Adipose tissue (tissue), 3 donors: ENCODE data around the gene AKAP6. TPM values are rescaled to one million over a fixed set of nuclear protein-coding genes. Genes with fewer than 3 reads are reported as not detected.

ENCODE experiments used
- H3K27ac ChIP-seq: one replicate; pipeline ENCODE4 v1.5.1; 2013; ENCODE audit warnings: low read depth, low read length
- WGBS, 3 donors: extraction: QIAGEN DNeasy Blood & Tissue Kit; methylation state at CpG; one replicate each; pipeline ENCODE4 v1.1.7; 2013; 5-methylcytosine and 5-hydroxymethylcytosine counted together
- polyA plus RNA-seq, 3 donors: library from polyadenylated mRNA; stranded (reverse); fragments of 200-250 nt; gene quantifications; one replicate each; pipeline ENCODE4 v1.2.3, GENCODE V29; 2013
- donor health status: healthy with polysubstance abuse.
- donor health status: Bipolar disorder and iron deficiency.
- donor health status: healthy.

AKAP6 gene
- polyA plus RNA-seq, 3 donors: 0.27 to 1.9 (median 0.29) TPM

- 83 to 89% (median 87%) methylated on average over 4 of the region's 4 CpGs for WGBS, 3 donors
- no peak overlapping the region for H3K27ac ChIP-seq
Observed at GRCh38 chr14:32330351-32331111, 1.4 kb downstream of the AKAP6 start.

- 84 to 91% (median 87%) methylated on average over 5 of the region's 5 CpGs for WGBS, 3 donors
- no peak overlapping the region for H3K27ac ChIP-seq
Observed at GRCh38 chr14:32331206-32331605, 2.1 kb downstream of the AKAP6 start.

DNA sequence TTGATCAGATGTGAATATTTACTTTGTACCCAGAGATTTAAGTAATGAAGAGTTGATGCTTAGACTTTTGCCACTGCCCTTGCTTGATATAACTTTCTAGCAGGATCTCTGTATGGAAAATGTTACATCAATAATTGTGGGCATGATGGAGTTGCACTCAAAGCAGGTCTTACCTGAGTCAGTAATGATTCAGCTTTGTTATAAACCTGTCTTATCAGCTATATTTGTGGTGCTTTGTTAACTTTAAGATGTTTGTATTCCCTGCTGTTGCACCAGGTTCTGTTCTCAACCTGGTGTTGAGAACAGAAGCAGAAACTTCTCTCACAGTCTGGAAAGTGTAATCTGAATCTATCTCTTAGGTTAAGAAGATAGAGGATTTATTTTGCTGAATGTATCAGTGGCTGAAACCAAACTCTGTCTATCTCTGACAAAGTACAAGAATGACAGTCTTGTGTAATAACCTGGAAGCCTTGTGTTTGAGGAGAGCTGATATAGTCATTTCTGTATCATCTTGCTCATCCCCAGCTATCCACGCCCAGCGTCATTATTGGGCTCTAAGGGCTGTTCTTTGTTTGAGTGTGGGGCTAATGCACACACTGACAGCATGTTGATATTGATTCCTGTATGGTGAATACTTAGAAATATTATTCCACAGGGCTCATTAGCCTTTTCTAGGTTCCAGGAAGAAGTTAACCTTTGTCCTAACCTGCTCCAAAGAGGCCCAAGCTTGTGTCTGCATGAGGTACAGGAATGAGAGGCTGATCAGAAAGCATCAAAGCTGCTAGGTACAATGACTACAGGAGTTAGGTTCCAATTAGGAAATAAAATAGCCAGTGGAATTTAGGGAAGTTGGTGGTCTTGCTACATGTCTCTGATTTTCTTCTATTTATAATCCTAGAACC is 3.6 kb downstream of the AKAP6 start:
- WGBS, 3 donors: 65 to 95% (median 89%) methylated on average over 2 of the region's 2 CpGs
- no peak overlapping the region for H3K27ac ChIP-seq

DNA sequence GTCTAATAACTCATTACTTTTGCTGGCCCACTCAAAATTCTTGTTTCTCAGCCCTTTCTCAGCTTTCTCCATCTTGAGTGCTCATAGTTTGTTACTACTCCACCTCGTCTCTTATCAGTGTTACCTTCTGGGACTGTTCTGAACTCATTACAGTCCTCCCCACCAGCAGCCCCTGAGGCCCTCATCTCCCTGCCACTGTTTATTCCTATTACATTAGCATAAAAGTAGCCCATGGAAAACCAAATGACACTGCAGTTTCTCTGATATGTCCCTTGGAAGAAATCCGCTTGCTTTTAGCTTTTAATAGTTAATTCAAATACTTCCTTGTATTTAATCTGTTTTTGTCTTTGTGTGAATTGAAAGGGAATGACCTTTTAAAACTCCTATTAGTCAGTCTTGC is 7.6 kb downstream of the AKAP6 start:
- WGBS, 3 donors: 87 to 90% (median 90%) methylated on average over 2 of the region's 2 CpGs
- no peak overlapping the region for H3K27ac ChIP-seq

DNA sequence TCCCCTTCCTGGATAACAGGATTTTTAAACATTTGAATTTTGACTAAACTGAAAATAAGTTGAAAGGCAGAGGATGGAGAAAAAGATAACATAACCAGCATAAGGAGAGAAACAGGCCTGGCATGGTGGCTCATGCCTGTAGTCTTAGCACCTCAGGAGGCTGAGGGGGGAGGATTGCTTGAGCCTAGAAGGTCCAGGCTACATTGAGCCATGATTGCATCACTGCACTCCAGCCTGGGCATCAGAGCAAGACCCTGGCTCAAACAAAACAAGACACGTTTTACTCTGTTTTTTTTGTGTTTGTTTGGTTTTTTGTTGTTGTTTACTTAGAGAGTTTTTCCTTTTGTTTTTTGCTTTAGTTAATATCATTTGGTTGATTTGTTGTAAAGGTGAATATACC is 8.7 kb downstream of the AKAP6 start:
- no peak overlapping the region for H3K27ac ChIP-seq
- 80 to 89% (median 89%) methylated on average over 1 of the region's 1 CpG for WGBS, 3 donors

DNA sequence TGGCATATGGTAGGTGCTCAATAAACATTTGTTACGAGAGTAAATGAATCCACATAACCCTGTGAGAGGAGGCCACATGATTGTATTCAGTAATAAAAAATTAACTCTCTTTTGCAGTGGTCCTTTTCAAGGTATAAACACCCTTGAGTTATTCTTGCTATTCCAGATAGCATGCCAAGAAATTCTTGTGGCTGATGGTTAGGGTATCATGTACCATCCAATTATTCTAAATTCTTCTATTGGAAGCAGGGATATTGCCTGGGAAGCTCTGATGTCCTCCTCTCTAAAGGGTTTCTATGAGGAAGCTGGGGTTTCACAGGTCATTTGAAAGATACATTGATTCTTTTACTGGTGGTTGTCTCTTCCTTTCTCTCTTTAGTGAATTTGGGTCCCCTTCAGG is 10.1 kb downstream of the AKAP6 start:
- WGBS, 3 donors: 84 to 94% (median 90%) methylated on average over 1 of the region's 1 CpG

DNA sequence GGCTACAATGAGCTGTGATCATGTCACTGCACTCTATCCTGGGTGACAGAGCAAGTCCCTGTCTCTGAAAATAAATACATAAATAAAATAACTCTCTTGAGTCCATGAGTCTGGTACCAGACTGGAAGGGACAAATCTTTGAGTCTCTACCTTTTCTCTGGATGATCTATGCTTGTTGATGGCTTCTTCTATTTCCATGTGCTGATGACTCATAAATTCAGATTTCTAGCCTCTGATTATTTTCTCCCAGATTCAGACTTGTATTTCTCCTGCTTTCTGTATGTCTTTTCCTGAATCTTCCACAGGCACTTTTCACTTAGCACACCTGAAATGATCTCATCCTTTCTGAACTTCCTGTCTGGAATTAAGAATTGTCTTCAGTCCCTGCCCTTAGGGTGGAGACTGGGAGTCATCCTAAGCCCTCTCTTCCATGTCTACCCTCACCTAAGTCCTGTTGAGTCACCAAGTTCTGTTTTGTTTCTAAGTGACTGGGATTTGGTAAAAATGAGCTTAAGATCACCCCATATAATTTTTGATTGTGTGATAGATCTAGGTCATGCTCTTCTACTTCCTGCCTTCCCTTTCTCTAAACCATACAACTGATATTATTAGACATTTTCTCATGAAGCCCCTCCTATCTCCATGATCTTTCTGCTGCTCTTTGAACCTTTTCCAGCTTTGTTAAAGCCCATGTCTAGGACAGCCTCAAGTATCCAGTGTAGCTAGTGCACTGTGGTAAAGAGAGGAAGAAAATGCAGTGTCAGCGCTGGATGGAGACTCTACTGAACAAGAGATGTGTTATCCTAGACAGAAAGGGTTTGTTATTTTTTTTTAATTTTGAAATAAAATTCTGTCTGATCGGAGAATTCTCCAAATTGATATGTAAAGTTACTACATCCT is 13.1 kb downstream of the AKAP6 start:
- WGBS, 3 donors: 92 to 98% (median 96%) methylated on average over 2 of the region's 2 CpGs

More for the DNA sequence above, 10.1 kb downstream of the AKAP6 start:
- no peak overlapping the region for H3K27ac ChIP-seq

DNA sequence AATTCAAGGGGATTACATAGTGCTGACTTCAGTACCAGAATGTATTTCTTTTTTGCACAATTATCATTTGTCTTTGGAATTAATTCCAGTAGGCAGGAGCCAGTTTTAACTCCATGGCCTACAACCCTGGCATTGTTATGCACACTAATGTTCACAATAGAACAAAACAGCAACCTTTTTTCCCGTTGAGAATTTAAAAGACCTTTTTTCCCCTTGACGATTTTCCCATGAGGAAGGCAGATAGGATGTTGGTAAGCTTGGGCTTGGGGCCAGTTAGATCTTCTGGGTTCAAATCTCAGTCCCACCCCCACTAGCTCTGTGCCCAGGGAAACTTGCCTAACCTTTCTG is 13.7 kb downstream of the AKAP6 start:
- WGBS, 3 donors: 38 to 51% (median 47%) methylated on average over 2 of the region's 2 CpGs
- H3K27ac ChIP-seq: no peak overlapping the region

More for the DNA sequence above, 13.1 kb downstream of the AKAP6 start:
- no peak overlapping the region for H3K27ac ChIP-seq

DNA sequence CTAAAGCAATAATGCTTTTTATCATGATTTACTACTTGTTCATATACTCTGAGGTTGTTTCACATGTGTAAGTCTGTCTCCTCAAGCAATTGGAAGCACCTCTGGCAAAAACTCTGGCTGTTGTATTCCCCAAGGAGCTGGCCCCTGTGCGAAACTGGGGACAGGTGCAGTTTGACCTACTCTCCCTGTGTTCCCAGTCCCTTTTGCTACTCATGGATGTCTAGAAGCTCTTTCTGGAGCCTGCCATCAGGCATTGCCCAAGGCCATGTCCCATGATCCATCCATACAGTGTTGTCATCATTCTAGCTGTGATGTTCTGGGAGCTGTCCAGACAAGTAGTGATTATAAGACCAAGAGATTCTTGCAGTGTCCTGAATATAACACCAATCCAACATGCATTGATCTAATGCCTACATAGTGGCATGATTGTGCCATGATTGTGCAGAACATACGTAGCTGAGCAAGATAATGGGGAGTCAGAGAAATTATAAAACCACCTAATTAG is 14.9 kb downstream of the AKAP6 start:
- 92 to 98% (median 95%) methylated on average over 2 of the region's 2 CpGs for WGBS, 3 donors

DNA sequence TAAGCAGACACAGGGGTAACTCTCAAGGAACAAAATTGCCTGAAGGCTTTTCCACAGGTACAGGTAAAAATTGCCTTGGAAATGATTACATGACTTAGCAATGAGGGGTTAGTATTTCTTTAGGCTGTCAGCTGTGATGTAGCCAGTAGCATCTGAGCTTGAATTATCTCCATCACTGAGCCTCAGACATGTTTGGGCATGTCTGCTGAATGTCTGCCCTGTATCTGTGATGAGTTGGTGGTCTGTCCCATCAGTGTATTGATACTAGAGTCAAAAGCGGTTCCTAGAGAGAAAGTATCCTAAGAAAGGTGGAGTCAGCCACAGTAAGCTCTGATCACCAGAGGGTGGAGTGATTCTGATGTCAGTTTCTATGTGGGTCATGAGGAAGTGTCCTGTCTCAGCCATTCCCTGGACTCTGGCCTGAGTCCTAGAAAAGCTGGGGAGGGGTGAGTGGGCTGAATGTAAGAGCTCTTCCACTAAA is 16.3 kb downstream of the AKAP6 start:
- 68 to 92% (median 84%) methylated on average over 1 of the region's 1 CpG for WGBS, 3 donors
- H3K27ac ChIP-seq: no peak overlapping the region

More for the DNA sequence above, 14.9 kb downstream of the AKAP6 start:
- no peak overlapping the region for H3K27ac ChIP-seq

DNA sequence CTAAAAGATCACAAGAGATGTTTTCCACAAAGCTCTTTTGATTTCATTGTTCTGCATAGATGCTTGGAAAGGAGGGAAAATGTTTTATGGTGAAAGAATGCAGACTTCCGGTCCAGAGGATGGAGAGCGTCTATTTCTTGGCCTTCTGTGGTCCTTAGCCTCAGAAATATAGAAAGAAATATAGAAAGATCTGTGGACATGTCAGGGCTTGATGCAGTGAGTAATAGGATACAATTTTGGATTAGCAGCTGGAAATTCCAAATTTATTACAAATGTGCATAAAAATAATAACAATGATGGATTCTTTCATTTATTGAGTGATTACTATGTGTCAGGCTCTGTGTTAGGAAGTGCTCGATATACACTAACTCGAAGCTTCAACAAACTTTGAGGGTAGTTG is 20.2 kb downstream of the AKAP6 start:
- 91 to 96% (median 92%) methylated on average over 4 of the region's 4 CpGs for WGBS, 3 donors
- H3K27ac ChIP-seq: no peak overlapping the region

DNA sequence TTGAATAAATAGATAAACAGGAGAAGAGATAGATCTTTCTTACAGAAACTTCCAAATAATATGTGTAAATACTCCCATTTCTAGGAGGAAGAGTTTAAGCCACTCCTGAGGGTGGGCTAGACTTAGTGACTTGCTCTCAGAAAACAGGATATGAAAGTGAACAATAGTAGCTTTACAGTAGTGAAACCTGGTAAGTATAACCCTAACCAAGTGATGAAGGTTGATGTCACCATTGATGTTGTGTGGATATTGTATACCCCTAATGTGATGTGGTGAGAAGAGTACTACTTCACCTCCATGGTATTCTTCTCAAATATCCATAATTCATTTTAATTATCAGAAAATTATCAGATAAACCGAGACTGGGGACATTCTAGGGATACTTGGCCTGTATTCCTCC is 20.9 kb downstream of the AKAP6 start:
- no peak overlapping the region for H3K27ac ChIP-seq
- 27 to 61% (median 58%) methylated on average over 1 of the region's 1 CpG for WGBS, 3 donors

- H3K27ac ChIP-seq: no peak overlapping the region
- 80 to 84% (median 84%) methylated on average over 4 of the region's 4 CpGs for WGBS, 3 donors
Observed at GRCh38 chr14:32352631-32353030, 23.5 kb downstream of the AKAP6 start.

GRCh38 chr14:32354716-32355115 is 25.6 kb downstream of the AKAP6 start:
- WGBS, 3 donors: 68 to 72% (median 68%) methylated on average over 3 of the region's 3 CpGs

GRCh38 chr14:32358781-32359180 is 29.7 kb downstream of the AKAP6 start:
- 71 to 80% (median 73%) methylated on average over 3 of the region's 3 CpGs for WGBS, 3 donors
- no peak overlapping the region for H3K27ac ChIP-seq

More at GRCh38 chr14:32354716-32355115, 25.6 kb downstream of the AKAP6 start:
- no peak overlapping the region for H3K27ac ChIP-seq

DNA sequence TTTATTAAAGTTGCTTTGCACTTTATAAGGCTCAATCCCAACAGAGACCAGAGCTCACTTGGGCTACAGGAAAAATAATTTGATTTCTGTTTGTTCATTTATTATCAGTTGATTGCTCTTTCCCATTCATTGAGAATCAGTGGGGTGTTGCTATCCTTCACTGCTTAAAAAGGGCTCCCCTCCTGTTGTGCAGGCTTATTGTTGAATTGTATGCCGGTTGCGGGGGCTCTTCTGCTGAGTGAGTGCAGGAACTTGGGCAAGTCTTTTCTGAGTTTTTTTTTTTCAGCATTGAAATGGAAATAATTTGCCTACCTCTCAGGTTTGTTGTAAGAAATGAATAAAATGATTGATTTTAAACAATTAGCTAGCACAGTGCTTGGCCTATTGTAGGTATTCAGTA is 32.6 kb downstream of the AKAP6 start:
- no peak overlapping the region for H3K27ac ChIP-seq
- 89 to 97% (median 93%) methylated on average over 2 of the region's 2 CpGs for WGBS, 3 donors

- no peak overlapping the region for H3K27ac ChIP-seq
- WGBS, 3 donors: 90 to 91% (median 90%) methylated on average over 4 of the region's 4 CpGs
Observed at GRCh38 chr14:32363761-32364160, 34.7 kb downstream of the AKAP6 start.

DNA sequence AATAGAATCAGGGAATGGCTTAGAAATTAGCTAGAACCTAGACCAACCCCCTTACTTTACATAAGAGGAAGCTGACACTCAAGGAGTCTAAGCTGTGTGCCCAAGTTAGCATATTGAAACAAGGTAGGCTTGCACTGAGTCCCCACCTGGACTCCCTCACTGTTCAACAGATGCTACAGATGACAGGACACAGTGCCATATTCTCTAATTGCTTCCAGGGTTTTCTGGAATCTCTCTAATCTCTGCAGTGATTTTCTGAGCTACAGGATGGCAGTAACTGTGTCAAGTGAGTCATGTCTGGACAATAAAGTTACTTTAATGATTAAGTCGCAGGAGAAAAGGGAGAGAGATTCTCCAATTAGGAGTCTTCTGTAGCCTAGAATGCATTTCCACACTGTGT is 35.8 kb downstream of the AKAP6 start:
- WGBS, 3 donors: 92 to 100% (median 92%) methylated on average over 1 of the region's 1 CpG
- H3K27ac ChIP-seq: no peak overlapping the region
